Measurements from ENCODE around the gene TSHZ3. TPM values are rescaled to one million over a fixed set of nuclear protein-coding genes. Genes with fewer than 3 reads are reported as not detected.

TSHZ3 gene
- total and polyA plus RNA-seq, 11 donors = 0.88 to 11.5 (median 2.4) TPM

- ATAC-seq (peak in 2 of 4 donors; percentile 17 to 32), DNase-seq (peak in 1 of 5 donors; percentile 28)
- Histone ChIP-seq H3K4me1 (peaks cover 0 to 39% (median 18%) of the 10 kb centered on the region in 12 donors), H3K36me3 (peaks cover 0 to 5% (median 0%) of the 10 kb centered on the region in 9 donors), H3K27ac (peak overlapping the region in 7 of 12 donors; percentile 34 to 74 (median 49)), H3K9me3 (no peaks in the 10 kb centered on the region), H3K4me3 (peak overlapping the region in 2 of 12 donors; percentile 13 to 15), H3K27me3 (no peaks in the 10 kb centered on the region)
- WGBS, 4 donors = 62 to 73% (median 66%) methylated on average over 14 of the region's 14 CpGs
- TF ChIP-seq CTCF (IDR thresholded peaks at IDR 0.05) (no peak), POLR2A (IDR thresholded peaks at IDR 0.05) (no peak)
- intact Hi-C loops (cut with DNase I) = loop anchor here in 1 of 10 donors (10.0 kb wide), 1 partner anchor 1736 kb away; the partner anchor contains the start of gene POP4
Observed at GRCh38 chr19:31340042-31341025, 8.9 kb downstream of the TSHZ3 start.

- Histone ChIP-seq H3K27ac (peak overlapping the region in 8 of 12 donors; percentile 14 to 74 (median 30)), H3K36me3 (peaks cover 0 to 5% (median 0%) of the 10 kb centered on the region in 9 donors), H3K9me3 (no peaks in the 10 kb centered on the region), H3K27me3 (no peaks in the 10 kb centered on the region), H3K4me3 (no peak overlapping the region), H3K4me1 (peaks cover 0 to 33% (median 18%) of the 10 kb centered on the region in 12 donors)
- TF ChIP-seq POLR2A (IDR thresholded peaks at IDR 0.05) (no peak), CTCF (IDR thresholded peaks at IDR 0.05) (no peak)
- ATAC-seq (peak in 3 of 4 donors; percentile 17 to 43 (median 20)), DNase-seq (no peak)
- intact Hi-C loops (cut with DNase I) = no loop called here
- 38 to 52% (median 43%) methylated on average over 5 of the region's 5 CpGs for WGBS, 4 donors
Observed at GRCh38 chr19:31339411-31339810, 9.8 kb downstream of the TSHZ3 start.

DNA sequence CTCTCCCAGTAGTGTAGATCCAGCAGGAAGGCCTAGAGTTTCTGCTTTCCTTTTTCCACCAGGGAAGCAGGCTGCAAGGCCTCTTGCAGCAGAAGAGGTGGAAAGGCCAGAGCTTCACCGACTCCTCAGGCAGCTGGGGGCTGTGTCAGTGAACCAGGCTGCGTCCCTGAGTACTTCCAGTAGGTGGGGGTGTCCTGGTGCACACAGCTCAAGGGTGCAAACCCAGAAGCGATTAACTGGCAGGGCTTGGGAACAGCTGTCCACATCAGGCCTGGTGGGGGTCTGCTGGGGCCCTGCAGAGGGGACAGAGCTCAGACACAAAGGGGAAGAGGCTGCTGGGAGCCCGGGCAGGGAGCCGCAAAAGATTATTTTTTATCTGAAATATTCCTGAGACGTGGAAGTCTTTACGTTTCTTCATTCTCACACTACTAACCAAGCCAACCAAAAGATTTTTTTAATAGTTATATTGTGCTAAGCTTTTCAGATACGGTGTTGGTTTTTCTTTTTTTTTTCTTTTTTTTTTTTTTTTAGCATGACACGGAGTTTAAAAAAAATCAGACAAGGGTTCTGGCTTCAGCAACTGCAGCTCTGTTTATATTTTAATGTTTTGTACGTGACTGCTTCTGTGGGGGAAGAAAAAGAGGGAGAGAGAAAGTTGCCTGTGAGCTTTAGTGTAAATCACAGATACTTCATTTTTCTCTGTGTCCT is 11.0 kb downstream of the TSHZ3 start:
- peak overlapping the region in 8 of 12 donors; percentile 14 to 74 (median 43) for H3K27ac ChIP-seq
- peak; percentile 57 to 73 (median 69) for DNase-seq

More for the DNA sequence above, 11.0 kb downstream of the TSHZ3 start:
- H3K36me3 ChIP-seq = peaks cover 0 to 5% (median 0%) of the 10 kb centered on the region in 9 donors
- ATAC-seq = peak; percentile 73 to 90 (median 89)
- H3K4me1 ChIP-seq = peaks cover 0 to 36% (median 17%) of the 10 kb centered on the region in 12 donors
- no peak overlapping the region for H3K4me3 ChIP-seq
- intact Hi-C loops (cut with DNase I) = no loop called here
- TF ChIP-seq POLR2A (IDR thresholded peaks at IDR 0.05) = no peak
- peak; percentile 40 to 71 (median 54) for TF ChIP-seq CTCF (IDR thresholded peaks at IDR 0.05)
- H3K27me3 ChIP-seq = no peaks in the 10 kb centered on the region
- WGBS, 4 donors = 36 to 41% (median 39%) methylated on average over 10 of the region's 10 CpGs
- H3K9me3 ChIP-seq = no peaks in the 10 kb centered on the region

All from heart left ventricle (tissue), 16 donors.